Loucy (cell line): ENCODE data around the gene FOXL1.

Experiments
- H2AFZ ChIP-seq: fragments of 200-600 bp; sonication (generic); 2 replicates; pipeline ENCODE4 v1.6.0; 2016; ENCODE audit warnings: antibody characterized with exemption, mild to moderate bottlenecking, low read length, moderate library complexity
- H3F3A ChIP-seq: fragments of 200-600 bp; 2 replicates; pipeline ENCODE4 v1.6.0; 2016; ENCODE audit warnings: antibody characterized with exemption, low read depth, mild to moderate bottlenecking
- H3K27me3 ChIP-seq: fragments of 200-600 bp; sonication (generic); 2 replicates; pipeline ENCODE4 v1.6.1; 2014; ENCODE audit warnings: low read length, mild to moderate bottlenecking; ENCODE audit not compliant: insufficient read depth, poor library complexity, severe bottlenecking
- H3K36me3 ChIP-seq: fragments of 200-600 bp; sonication (generic); 2 replicates; pipeline ENCODE4 v1.6.1; 2016; ENCODE audit warnings: low read length; ENCODE audit not compliant: insufficient read depth
- H3K4me1 ChIP-seq: fragments of 200-600 bp; sonication (generic); 2 replicates; pipeline ENCODE4 v1.5.1; 2014; ENCODE audit warnings: low read length, mild to moderate bottlenecking; ENCODE audit not compliant: insufficient read depth, poor library complexity, severe bottlenecking
- H3K4me2 ChIP-seq: fragments of 200-600 bp; sonication (generic); 2 replicates; pipeline ENCODE4 v1.6.0; 2014; ENCODE audit warnings: antibody characterized with exemption, low read length, low read depth, mild to moderate bottlenecking; ENCODE audit not compliant: poor library complexity, severe bottlenecking
- H3K4me3 ChIP-seq: fragments of 200-600 bp; sonication (generic); 2 replicates; pipeline ENCODE4 v1.5.1; 2014; ENCODE audit warnings: low read length, mild to moderate bottlenecking, mixed read lengths; ENCODE audit not compliant: poor library complexity, severe bottlenecking
- H3K79me2 ChIP-seq: fragments of 200-600 bp; sonication (generic); 2 replicates; pipeline ENCODE4 v1.6.1; 2014; ENCODE audit warnings: low read length; ENCODE audit not compliant: insufficient read depth
- H3K9ac ChIP-seq: fragments of 200-600 bp; sonication (generic); 2 replicates; pipeline ENCODE4 v1.6.0; 2014; ENCODE audit warnings: mild to moderate bottlenecking, low read depth, low read length, moderate library complexity; ENCODE audit not compliant: poor library complexity, severe bottlenecking
- H3K9me2 ChIP-seq: fragments of 200-600 bp; sonication (generic); replicated peaks from 2 replicates; pipeline ENCODE4 v1.6.1; 2016; ENCODE audit warnings: low read depth, low read length, mixed read lengths
- H3K9me3 ChIP-seq: fragments of 200-600 bp; sonication (generic); 2 replicates; pipeline ENCODE4 v1.6.1; 2014; ENCODE audit warnings: mild to moderate bottlenecking, antibody characterized with exemption, low read length, low read depth; ENCODE audit not compliant: insufficient read depth
- H4K20me1 ChIP-seq: fragments of 200-600 bp; sonication (generic); 2 replicates; pipeline ENCODE4 v1.6.0; 2014; ENCODE audit warnings: antibody characterized with exemption, low read length, mild to moderate bottlenecking; ENCODE audit not compliant: insufficient read depth, poor library complexity, severe bottlenecking
- CTCF ChIP-seq: fragments of 200-600 bp; sonication (generic); conservative IDR thresholded peaks from 2 replicates; pipeline ENCODE4 v1.5.1; 2014; ENCODE audit warnings: mild to moderate bottlenecking, antibody characterized with exemption, low read length
- EZH2phosphoT487 ChIP-seq: fragments of 200-600 bp; IDR thresholded peaks from 2 replicates; pipeline ENCODE4 v1.6.1; 2018; ENCODE audit warnings: antibody characterized with exemption, mild to moderate bottlenecking, moderate library complexity, borderline replicate concordance

The FOXL1 gene

DNA sequence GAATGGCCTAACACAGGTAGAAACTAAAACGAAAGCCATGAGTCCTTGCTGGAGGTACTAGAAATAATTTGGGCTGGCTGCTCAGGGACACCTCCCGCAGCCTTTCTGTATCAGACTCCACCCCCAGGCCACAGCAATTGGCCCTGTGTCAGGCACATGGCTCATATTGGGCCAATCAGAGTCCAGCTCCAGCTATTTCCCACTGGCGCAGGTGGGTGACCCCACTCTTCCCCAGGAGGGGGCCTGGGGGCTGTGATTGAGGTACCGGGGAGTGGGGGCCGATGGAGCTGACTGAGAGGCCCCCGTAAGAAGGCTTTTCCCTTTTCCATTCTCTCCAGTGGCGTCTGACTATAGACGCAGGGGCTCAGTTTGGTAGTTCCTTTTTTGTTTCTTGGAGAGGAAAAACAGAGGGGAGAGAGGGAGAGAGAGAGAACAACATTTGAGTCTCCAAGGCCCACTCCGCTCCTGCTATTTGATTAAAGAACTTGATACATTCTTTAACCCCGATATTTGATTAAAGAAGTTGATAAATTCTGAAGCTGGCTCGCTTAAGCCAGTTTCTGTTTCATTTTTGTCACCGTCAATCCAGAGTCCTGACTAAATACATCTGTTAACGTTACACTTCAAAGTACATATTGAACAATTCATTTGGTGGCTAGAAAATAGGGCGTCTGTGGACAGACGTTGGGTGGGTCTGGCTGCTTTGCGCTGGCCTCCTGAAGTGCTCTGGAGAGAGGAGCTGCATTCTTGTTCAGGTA is 26.3 kb downstream of the FOXL1 start:
- TF ChIP-seq CTCF: no peak
- TF ChIP-seq EZH2phosphoT487: no peak
- Histone ChIP-seq H3K79me2 (no peaks in the 10 kb centered on the region), H4K20me1 (no peaks in the 10 kb centered on the region), H3K9me3 (no peaks in the 10 kb centered on the region), H3K9ac (no peak overlapping the region), H3K27me3 (no peaks in the 10 kb centered on the region), H3K9me2 (no peaks in the 10 kb centered on the region), H3K36me3 (no peaks in the 10 kb centered on the region), H3K4me3 (no peak overlapping the region), H3F3A (no peaks in the 10 kb centered on the region), H3K4me1 (no peaks in the 10 kb centered on the region), H3K4me2 (no peak overlapping the region), H2AFZ (no peak overlapping the region)

- Histone ChIP-seq H3K9ac (no peak overlapping the region), H3K4me1 (no peaks in the 10 kb centered on the region), H2AFZ (no peak overlapping the region), H3K27me3 (no peaks in the 10 kb centered on the region), H3K79me2 (no peaks in the 10 kb centered on the region), H4K20me1 (no peaks in the 10 kb centered on the region), H3K9me3 (no peaks in the 10 kb centered on the region), H3K36me3 (no peaks in the 10 kb centered on the region), H3K9me2 (no peaks in the 10 kb centered on the region), H3F3A (no peaks in the 10 kb centered on the region), H3K4me3 (no peak overlapping the region), H3K4me2 (no peak overlapping the region)
- no peak for TF ChIP-seq EZH2phosphoT487
Measured at GRCh38 chr16:86605950-86606349, 27.6 kb downstream of the FOXL1 start.

DNA sequence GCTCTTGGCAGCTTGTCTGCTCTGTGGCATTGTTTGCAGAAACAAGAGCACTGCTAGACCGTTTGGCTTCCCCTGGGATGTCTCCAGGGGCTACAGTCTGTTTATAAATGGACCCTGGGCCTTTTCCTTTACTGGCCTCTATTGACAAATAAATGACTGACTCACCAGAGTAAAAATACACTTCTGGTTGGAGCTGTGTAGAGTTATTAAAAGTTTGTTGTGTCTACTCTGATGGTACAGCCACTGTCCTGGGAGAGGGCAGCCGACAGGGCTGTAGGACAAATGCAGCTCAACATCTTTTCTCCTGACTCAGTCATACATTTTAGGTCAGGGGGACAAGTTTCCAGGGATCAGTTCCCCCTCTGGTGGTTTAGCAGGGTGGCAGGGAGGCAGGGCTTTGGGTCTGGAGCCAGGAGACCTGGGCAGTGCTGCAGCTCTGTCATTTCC is 30.0 kb downstream of the FOXL1 start:
- no peak overlapping the region for H3K9ac ChIP-seq
- H3K9me3 ChIP-seq: no peaks in the 10 kb centered on the region
- no peaks in the 10 kb centered on the region for H3K27me3 ChIP-seq
- no peaks in the 10 kb centered on the region for H3F3A ChIP-seq
- no peaks in the 10 kb centered on the region for H3K36me3 ChIP-seq
- no peaks in the 10 kb centered on the region for H3K4me1 ChIP-seq
- TF ChIP-seq EZH2phosphoT487: no peak
- TF ChIP-seq CTCF: no peak
- no peaks in the 10 kb centered on the region for H3K9me2 ChIP-seq
- H3K4me2 ChIP-seq: no peak overlapping the region
- no peaks in the 10 kb centered on the region for H3K79me2 ChIP-seq
- H2AFZ ChIP-seq: no peak overlapping the region
- H4K20me1 ChIP-seq: no peaks in the 10 kb centered on the region
- H3K4me3 ChIP-seq: no peak overlapping the region

GRCh38 chr16:86609115-86609514 is 30.8 kb downstream of the FOXL1 start:
- Histone ChIP-seq H3K4me3 (no peak overlapping the region), H3K79me2 (no peaks in the 10 kb centered on the region), H3K27me3 (no peaks in the 10 kb centered on the region), H3K9me3 (no peaks in the 10 kb centered on the region), H3K4me1 (no peaks in the 10 kb centered on the region), H2AFZ (no peak overlapping the region), H3K9me2 (no peaks in the 10 kb centered on the region), H4K20me1 (no peaks in the 10 kb centered on the region), H3F3A (no peaks in the 10 kb centered on the region), H3K36me3 (no peaks in the 10 kb centered on the region), H3K4me2 (no peak overlapping the region), H3K9ac (no peak overlapping the region)
- no peak for TF ChIP-seq EZH2phosphoT487
- no peak for TF ChIP-seq CTCF
